DND-41 (cell line): ENCODE measurements around the gene DNAH17.

Experiments used
- ATAC-seq: fragments of 200-7000 bp; cut with Tn5 transposase; 3 replicates; pipeline ENCODE4 v1.9.1; 2021; ENCODE audit warnings: low read depth; ENCODE audit not compliant: insufficient read depth
- DNase-seq: peaks from one replicate; pipeline ENCODE4 v3.0.0-alpha.2; 2020
- H2AFZ ChIP-seq: 2 replicates; pipeline ENCODE4 v1.6.0; 2012; ENCODE audit warnings: low read depth, low read length
- H3K27ac ChIP-seq: 2 replicates; pipeline ENCODE4 v1.5.1; 2012; ENCODE audit warnings: low read length, inconsistent platforms
- H3K27me3 ChIP-seq: fragments of 200-600 bp; sonication (generic); 2 replicates; pipeline ENCODE4 v1.6.0; 2012; ENCODE audit warnings: low read length, mild to moderate bottlenecking, inconsistent platforms; ENCODE audit not compliant: insufficient read depth, poor library complexity
- H3K36me3 ChIP-seq: 2 replicates; pipeline ENCODE4 v1.5.1; 2012; ENCODE audit warnings: low read length, inconsistent platforms; ENCODE audit not compliant: insufficient read depth
- H3K4me1 ChIP-seq: 2 replicates; pipeline ENCODE4 v1.5.1; 2012; ENCODE audit warnings: mild to moderate bottlenecking, low read length; ENCODE audit not compliant: insufficient read depth
- H3K4me2 ChIP-seq: 2 replicates; pipeline ENCODE4 v1.6.0; 2012; ENCODE audit warnings: mild to moderate bottlenecking, moderate library complexity, low read length, inconsistent platforms; ENCODE audit not compliant: insufficient read depth
- H3K4me3 ChIP-seq, 2 experiments: fragments of 200-600 bp in 1 of 2; shearing (Covaris generic) in 1 of 2; 2 replicates each; pipeline ENCODE4 v1.5.1; 2012 to 2016; ENCODE audit warnings: inconsistent platforms in 2 of 2, low read length in 2 of 2, mild to moderate bottlenecking in 2 of 2, low read depth in 1 of 2, moderate library complexity in 1 of 2
- H3K79me2 ChIP-seq: 2 replicates; pipeline ENCODE4 v1.6.0; 2012; ENCODE audit warnings: low read length, inconsistent platforms; ENCODE audit not compliant: insufficient read depth
- H3K9ac ChIP-seq: 2 replicates; pipeline ENCODE4 v1.6.0; 2012; ENCODE audit warnings: low read depth, mild to moderate bottlenecking, inconsistent platforms, low read length, moderate library complexity
- H3K9me3 ChIP-seq: 2 replicates; pipeline ENCODE4 v1.5.1; 2012; ENCODE audit warnings: low read length, moderate library complexity, mild to moderate bottlenecking, inconsistent platforms; ENCODE audit not compliant: insufficient read depth, severe bottlenecking
- H4K20me1 ChIP-seq: 2 replicates; pipeline ENCODE4 v1.6.0; 2012; ENCODE audit warnings: low read length; ENCODE audit not compliant: insufficient read depth
- EZH2 ChIP-seq: IDR thresholded peaks from 3 replicates; pipeline ENCODE4 v1.6.1; 2012; ENCODE audit warnings: borderline replicate concordance, low read depth, mild to moderate bottlenecking, moderate library complexity, low read length, inconsistent platforms; ENCODE audit not compliant: severe bottlenecking
- TF ChIP-seq, protein P1 (sequence below): IDR thresholded peaks from 2 replicates; pipeline ENCODE4 v1.5.1; 2012; ENCODE audit warnings: borderline replicate concordance, low read length, moderate library complexity, mild to moderate bottlenecking; ENCODE audit not compliant: poor library complexity, severe bottlenecking; ENCODE audit errors: extremely low read depth

DNAH17 gene

DNA sequence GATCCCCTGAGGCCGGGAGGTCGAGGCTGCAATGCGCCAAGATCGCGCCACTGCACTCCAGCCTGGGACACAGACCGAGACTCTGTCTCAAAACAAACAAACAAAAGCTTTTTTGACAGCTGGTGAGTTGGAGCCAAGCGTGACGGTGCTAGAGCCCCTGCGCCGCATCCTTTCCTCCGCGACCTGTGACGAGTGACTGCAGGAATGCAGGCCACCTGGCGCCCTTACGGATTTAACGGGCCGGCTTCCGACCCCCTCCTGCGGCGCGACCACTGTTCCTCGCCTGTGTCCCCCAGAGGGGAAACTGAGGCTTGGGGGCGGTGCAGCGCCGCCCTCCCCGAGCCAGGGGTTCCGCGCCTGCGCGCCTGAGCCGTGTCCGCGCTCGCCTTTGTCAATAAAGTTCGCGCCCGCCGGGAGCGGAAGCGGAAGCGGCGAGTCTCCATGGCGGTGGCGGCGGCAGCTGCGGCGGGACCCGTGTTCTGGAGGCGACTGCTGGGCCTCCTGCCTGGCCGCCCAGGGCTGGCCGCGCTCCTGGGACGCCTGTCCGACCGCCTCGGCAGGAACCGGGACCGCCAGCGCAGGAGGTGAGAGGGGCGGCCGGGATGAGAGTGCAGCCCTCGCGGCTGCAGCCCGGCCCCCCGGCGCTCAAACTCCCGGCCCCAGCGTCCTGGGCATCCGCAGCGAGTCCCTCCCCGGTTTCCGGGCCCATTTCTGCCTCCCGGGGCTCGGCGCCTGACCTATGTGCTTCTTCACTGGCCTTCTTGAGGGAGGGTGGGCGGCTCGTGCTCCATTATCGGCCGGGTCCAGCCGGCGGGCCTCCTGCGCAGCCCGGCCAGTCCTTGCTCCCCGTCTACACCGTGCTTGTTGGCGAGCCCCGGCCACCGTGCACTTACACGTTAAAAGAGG lies 198.7 kb downstream of the DNAH17 start, which contains the start of gene PGS1:
PGS1 (plus strand) TSS at position 425 of the 906 bp plus-strand sequence; CDS start at position 442, 17 bp downstream.
- peak; percentile 87 for ATAC-seq
- H2AFZ ChIP-seq = peak within 1 kb of the TSS; percentile 99
- DNase-seq = peak; percentile 82

DNA sequence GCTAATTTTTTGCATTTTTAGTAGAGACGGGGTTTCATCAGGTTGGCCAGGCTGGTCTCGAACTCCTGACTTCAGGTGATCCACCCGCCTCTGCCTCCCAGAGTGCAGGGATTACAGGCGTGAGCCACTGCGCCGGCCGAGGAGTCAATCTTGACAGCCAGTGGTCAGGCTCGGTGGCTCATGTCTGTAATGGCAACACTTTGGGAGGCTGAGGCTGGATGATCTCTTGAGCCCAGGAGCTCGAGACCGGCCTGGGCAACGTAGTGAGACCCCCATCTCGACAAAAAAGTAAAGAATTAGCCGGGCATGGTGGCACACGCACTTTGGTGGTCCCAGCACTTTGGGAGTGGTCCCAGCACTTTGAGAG lies 199.4 kb downstream of the DNAH17 start:
- TF ChIP-seq EZH2 = no peak
- TF ChIP-seq, protein P1, sequence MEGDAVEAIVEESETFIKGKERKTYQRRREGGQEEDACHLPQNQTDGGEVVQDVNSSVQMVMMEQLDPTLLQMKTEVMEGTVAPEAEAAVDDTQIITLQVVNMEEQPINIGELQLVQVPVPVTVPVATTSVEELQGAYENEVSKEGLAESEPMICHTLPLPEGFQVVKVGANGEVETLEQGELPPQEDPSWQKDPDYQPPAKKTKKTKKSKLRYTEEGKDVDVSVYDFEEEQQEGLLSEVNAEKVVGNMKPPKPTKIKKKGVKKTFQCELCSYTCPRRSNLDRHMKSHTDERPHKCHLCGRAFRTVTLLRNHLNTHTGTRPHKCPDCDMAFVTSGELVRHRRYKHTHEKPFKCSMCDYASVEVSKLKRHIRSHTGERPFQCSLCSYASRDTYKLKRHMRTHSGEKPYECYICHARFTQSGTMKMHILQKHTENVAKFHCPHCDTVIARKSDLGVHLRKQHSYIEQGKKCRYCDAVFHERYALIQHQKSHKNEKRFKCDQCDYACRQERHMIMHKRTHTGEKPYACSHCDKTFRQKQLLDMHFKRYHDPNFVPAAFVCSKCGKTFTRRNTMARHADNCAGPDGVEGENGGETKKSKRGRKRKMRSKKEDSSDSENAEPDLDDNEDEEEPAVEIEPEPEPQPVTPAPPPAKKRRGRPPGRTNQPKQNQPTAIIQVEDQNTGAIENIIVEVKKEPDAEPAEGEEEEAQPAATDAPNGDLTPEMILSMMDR = no peak
- ATAC-seq (no peak), DNase-seq (no peak)
- Histone ChIP-seq H3K4me3 (peak overlapping the region in 1 of 2 experiments; percentile 89; a peak in 2 of 4 replicates), H3K79me2 (peaks cover 42% of the 10 kb centered on the region), H3K36me3 (peaks cover 16% of the 10 kb centered on the region), H3K4me2 (peak overlapping the region; percentile 95), H3K27ac (peak overlapping the region; percentile 64), H2AFZ (peak overlapping the region; percentile 99), H3K27me3 (no peaks in the 10 kb centered on the region), H3K9me3 (no peaks in the 10 kb centered on the region), H3K4me1 (peaks cover 39% of the 10 kb centered on the region), H3K9ac (peak overlapping the region; percentile 69), H4K20me1 (peaks cover 22% of the 10 kb centered on the region)

More for the DNA sequence above, 198.7 kb downstream of the DNAH17 start, which contains the start of gene PGS1:
- H3K79me2 ChIP-seq = peaks cover 48% of the 10 kb centered on the region
- H3K27ac ChIP-seq = peak within 1 kb of the TSS; percentile 70
- H3K9ac ChIP-seq = peak within 1 kb of the TSS; percentile 69
- H3K9me3 ChIP-seq = no peaks in the 10 kb centered on the region
- TF ChIP-seq, protein P1 = peak; percentile 3
- TF ChIP-seq EZH2 = no peak
- H3K4me1 ChIP-seq = peaks cover 39% of the 10 kb centered on the region
- H3K27me3 ChIP-seq = no peaks in the 10 kb centered on the region
- H3K36me3 ChIP-seq = peaks cover 16% of the 10 kb centered on the region
- H4K20me1 ChIP-seq = peaks cover 26% of the 10 kb centered on the region
- peak within 1 kb of the TSS; percentile 60 to 89 for H3K4me3 ChIP-seq
- peak within 1 kb of the TSS; percentile 95 for H3K4me2 ChIP-seq

DNA sequence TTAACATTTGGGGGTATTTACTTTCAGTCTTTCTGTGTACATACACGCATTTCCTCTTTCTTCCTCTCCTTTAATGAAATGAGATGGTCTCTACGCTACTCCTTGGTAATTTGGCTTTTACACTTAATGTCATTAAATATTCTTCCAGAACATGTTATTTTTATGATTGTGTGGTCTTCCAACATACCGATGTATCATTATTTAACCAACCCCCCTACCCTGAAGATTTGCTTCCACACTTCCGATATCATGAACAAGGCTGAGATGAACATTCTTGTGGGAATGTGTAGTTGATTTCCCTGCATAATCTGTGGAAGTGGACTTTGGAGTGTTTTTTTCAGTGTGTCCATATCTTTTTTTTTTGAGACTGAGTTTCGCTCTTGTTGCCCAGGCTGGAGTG lies 201.0 kb downstream of the DNAH17 start:
- peaks cover 28% of the 10 kb centered on the region for H3K4me1 ChIP-seq
- no peak overlapping the region for H2AFZ ChIP-seq
- DNase-seq = no peak
- no peaks in the 10 kb centered on the region for H3K9me3 ChIP-seq
- TF ChIP-seq, protein P1 = no peak
- TF ChIP-seq EZH2 = no peak
- peaks cover 27% of the 10 kb centered on the region for H3K79me2 ChIP-seq
- H3K9ac ChIP-seq = no peak overlapping the region
- no peak overlapping the region for H3K4me3 ChIP-seq
- no peaks in the 10 kb centered on the region for H3K27me3 ChIP-seq
- no peak overlapping the region for H3K4me2 ChIP-seq
- ATAC-seq = no peak
- no peak overlapping the region for H3K27ac ChIP-seq
- peaks cover 8% of the 10 kb centered on the region for H4K20me1 ChIP-seq
- H3K36me3 ChIP-seq = peaks cover 9% of the 10 kb centered on the region; the same call in 1 of the 2 replicates
